Endodermal cell (in vitro differentiated cells): ENCODE data around the gene TSNAXIP1. TPM values are rescaled to one million over a fixed set of nuclear protein-coding genes. Genes with fewer than 3 reads are reported as not detected.

ENCODE experiments used
- DNase-seq: peaks from one replicate; pipeline ENCODE4 v3.0.0-alpha.2; 2017
- H3K27ac ChIP-seq: 2 replicates; pipeline ENCODE4 v1.5.1; 2013; ENCODE audit warnings: mild to moderate bottlenecking, low read depth, low read length, moderate library complexity
- H3K27me3 ChIP-seq: 2 replicates; pipeline ENCODE4 v1.6.1; 2013; ENCODE audit warnings: mild to moderate bottlenecking, low read length, moderate library complexity; ENCODE audit not compliant: insufficient read depth, control insufficient read depth, poor library complexity, severe bottlenecking
- H3K36me3 ChIP-seq: 2 replicates; pipeline ENCODE4 v1.7.0; 2013; ENCODE audit warnings: mild to moderate bottlenecking, low read length, moderate library complexity; ENCODE audit not compliant: control insufficient read depth, insufficient read depth
- H3K4me1 ChIP-seq: one replicate; pipeline ENCODE4 v1.7.0; 2013; ENCODE audit warnings: low read length; ENCODE audit not compliant: control insufficient read depth, insufficient read depth
- H3K4me3 ChIP-seq: 2 replicates; pipeline ENCODE4 v1.5.1; 2013; ENCODE audit warnings: mild to moderate bottlenecking, low read length, moderate library complexity
- H3K9ac ChIP-seq: 2 replicates; pipeline ENCODE4 v1.6.1; 2013; ENCODE audit warnings: mild to moderate bottlenecking, low read length, moderate library complexity; ENCODE audit not compliant: poor library complexity, severe bottlenecking; ENCODE audit errors: extremely low read depth
- H3K9me3 ChIP-seq: 2 replicates; pipeline ENCODE4 v1.6.1; 2013; ENCODE audit warnings: mild to moderate bottlenecking, low read length, moderate library complexity; ENCODE audit not compliant: control insufficient read depth
- H3K27ac Mint-ChIP-seq: 2 replicates; pipeline ENCODE4 v1.8.0; 2020; ENCODE audit warnings: mixed read lengths
- H3K27me3 Mint-ChIP-seq: 2 replicates; pipeline ENCODE4 v1.8.0; 2021; ENCODE audit warnings: mild to moderate bottlenecking, mixed read lengths; ENCODE audit not compliant: insufficient read depth
- H3K36me3 Mint-ChIP-seq: 2 replicates; pipeline ENCODE4 v1.8.0; 2020; ENCODE audit warnings: low read depth, mixed read lengths
- H3K4me1 Mint-ChIP-seq: 2 replicates; pipeline ENCODE4 v1.8.0; 2020; ENCODE audit warnings: mixed read lengths
- H3K4me3 Mint-ChIP-seq: 2 replicates; pipeline ENCODE4 v1.8.0; 2020; ENCODE audit warnings: mild to moderate bottlenecking, moderate library complexity, mixed read lengths
- H3K9me3 Mint-ChIP-seq: 2 replicates; pipeline ENCODE4 v1.8.0; 2020; ENCODE audit warnings: mild to moderate bottlenecking, mixed read lengths
- WGBS, 2 experiments: methylation state at CpG; one replicate each; pipeline versions ENCODE4 v1.1.5 to v1.1.7; 2013; ENCODE audit warnings: missing lambda C conversion rate in 2 of 2, mixed read lengths in 1 of 2; ENCODE audit not compliant: insufficient coverage in 1 of 2, insufficient read length in 1 of 2; 5-methylcytosine and 5-hydroxymethylcytosine counted together
- total RNA-seq, 2 donors: library from RNA; stranded (reverse); fragmentation: NEBNext Ultra II Directional in 1 of 2; extraction: Animal tissue kit (Norgen Biotek cat#: 25700) in 1 of 2; gene quantifications; 2 replicates in 1 of 2; 3 replicates in 1 of 2; pipeline ENCODE4 v1.2.1, GENCODE V29; 2021
- TF ChIP-seq, protein P1 (sequence below): fragments of 200-600 bp; sonication (generic); conservative IDR thresholded peaks from 2 replicates; pipeline ENCODE4 v1.5.0; 2021; ENCODE audit warnings: antibody characterized with exemption, mild to moderate bottlenecking

TSNAXIP1 gene
- total RNA-seq, 2 donors from 2014 or later = 2.8 to 3.2 TPM

DNA sequence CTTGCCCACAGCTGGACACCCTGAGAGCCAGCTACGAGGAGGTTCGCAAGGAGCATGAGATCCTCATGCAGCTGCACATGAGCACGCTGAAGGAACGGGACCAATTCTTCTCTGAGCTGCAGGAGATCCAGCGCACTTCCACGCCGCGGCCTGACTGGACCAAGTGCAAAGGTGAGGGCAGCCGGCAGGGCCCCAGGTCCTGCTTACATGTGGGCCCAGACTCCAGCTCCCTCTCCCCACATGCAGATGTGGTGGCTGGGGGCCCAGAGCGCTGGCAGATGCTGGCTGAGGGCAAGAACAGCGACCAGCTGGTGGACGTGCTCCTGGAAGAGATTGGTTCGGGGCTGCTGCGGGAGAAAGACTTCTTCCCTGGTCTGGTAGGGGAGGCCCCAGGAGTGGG is 19.2 kb downstream of the TSNAXIP1 start:
- WGBS, 2 experiments = 95 to 98% methylated on average over 8 to 14 of the region's 14 CpGs
- Histone ChIP-seq H3K9ac (no peak overlapping the region), H3K4me3 (no peak overlapping the region), H3K27me3 (no peaks in the 10 kb centered on the region), H3K36me3 (peaks cover 32% of the 10 kb centered on the region), H3K27ac (no peak overlapping the region), H3K9me3 (no peaks in the 10 kb centered on the region), H3K4me1 (no peaks in the 10 kb centered on the region)
- Mint-ChIP-seq H3K4me1 (peaks cover 4% of the 10 kb centered on the region), H3K36me3 (peaks cover 19% of the 10 kb centered on the region), H3K4me3 (no peak overlapping the region), H3K27ac (no peak overlapping the region), H3K27me3 (no peaks in the 10 kb centered on the region), H3K9me3 (no peaks in the 10 kb centered on the region)
- no peak for DNase-seq
- TF ChIP-seq, protein P1, sequence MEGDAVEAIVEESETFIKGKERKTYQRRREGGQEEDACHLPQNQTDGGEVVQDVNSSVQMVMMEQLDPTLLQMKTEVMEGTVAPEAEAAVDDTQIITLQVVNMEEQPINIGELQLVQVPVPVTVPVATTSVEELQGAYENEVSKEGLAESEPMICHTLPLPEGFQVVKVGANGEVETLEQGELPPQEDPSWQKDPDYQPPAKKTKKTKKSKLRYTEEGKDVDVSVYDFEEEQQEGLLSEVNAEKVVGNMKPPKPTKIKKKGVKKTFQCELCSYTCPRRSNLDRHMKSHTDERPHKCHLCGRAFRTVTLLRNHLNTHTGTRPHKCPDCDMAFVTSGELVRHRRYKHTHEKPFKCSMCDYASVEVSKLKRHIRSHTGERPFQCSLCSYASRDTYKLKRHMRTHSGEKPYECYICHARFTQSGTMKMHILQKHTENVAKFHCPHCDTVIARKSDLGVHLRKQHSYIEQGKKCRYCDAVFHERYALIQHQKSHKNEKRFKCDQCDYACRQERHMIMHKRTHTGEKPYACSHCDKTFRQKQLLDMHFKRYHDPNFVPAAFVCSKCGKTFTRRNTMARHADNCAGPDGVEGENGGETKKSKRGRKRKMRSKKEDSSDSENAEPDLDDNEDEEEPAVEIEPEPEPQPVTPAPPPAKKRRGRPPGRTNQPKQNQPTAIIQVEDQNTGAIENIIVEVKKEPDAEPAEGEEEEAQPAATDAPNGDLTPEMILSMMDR = no peak

- TF ChIP-seq, protein P1 = no peak
- no peak overlapping the region for H3K4me3 ChIP-seq
- H3K36me3 ChIP-seq = peaks cover 44% of the 10 kb centered on the region
- no peak for DNase-seq
- WGBS, 2 experiments = 88 to 96% methylated on average over 4 of the region's 4 CpGs
- Mint-ChIP-seq H3K27ac (no peak overlapping the region), H3K4me3 (no peak overlapping the region), H3K9me3 (no peaks in the 10 kb centered on the region), H3K4me1 (peaks cover 11% of the 10 kb centered on the region), H3K36me3 (peaks cover 31% of the 10 kb centered on the region), H3K27me3 (no peaks in the 10 kb centered on the region)
- H3K27ac ChIP-seq = no peak overlapping the region
- no peak overlapping the region for H3K9ac ChIP-seq
- H3K4me1 ChIP-seq = no peaks in the 10 kb centered on the region
- H3K9me3 ChIP-seq = no peaks in the 10 kb centered on the region
- H3K27me3 ChIP-seq = no peaks in the 10 kb centered on the region
These were observed 22.0 kb downstream of the TSNAXIP1 start for GRCh38 chr16:67828651-67829050.

DNA sequence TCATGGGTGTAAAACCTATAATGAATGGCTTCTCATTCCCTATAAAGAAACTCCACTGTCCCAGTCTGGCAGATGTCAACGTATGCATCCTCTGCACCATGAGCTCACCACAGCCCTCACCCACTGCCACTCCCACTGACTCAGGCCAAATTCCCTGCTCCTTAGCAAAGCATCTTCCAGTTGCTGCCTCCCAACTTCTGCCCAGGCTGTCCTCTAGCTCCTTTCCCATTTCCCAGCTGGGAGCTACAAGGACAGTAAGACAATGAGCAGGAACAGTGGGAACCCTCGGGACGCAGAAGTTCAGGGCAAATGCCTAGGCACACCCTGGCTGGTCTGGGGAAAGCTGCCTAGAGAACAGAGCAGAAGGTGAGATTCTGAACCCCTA is 26.3 kb downstream of the TSNAXIP1 start:
- no peak overlapping the region for H3K27ac ChIP-seq
- no peaks in the 10 kb centered on the region for H3K27me3 ChIP-seq

More for the DNA sequence above, 26.3 kb downstream of the TSNAXIP1 start:
- H3K36me3 Mint-ChIP-seq = peaks cover 29% of the 10 kb centered on the region
- peak; percentile 55 for DNase-seq
- H3K4me1 Mint-ChIP-seq = peaks cover 7% of the 10 kb centered on the region
- peak overlapping the region; percentile 66 for H3K27ac Mint-ChIP-seq
- WGBS, 2 experiments = 21 to 24% methylated on average over 3 of the region's 3 CpGs
- H3K9me3 Mint-ChIP-seq = no peaks in the 10 kb centered on the region
- H3K9me3 ChIP-seq = no peaks in the 10 kb centered on the region
- peak overlapping the region; percentile 81 for H3K4me3 Mint-ChIP-seq
- H3K4me1 ChIP-seq = no peaks in the 10 kb centered on the region
- no peaks in the 10 kb centered on the region for H3K27me3 Mint-ChIP-seq
- TF ChIP-seq, protein P1 = no peak
- H3K4me3 ChIP-seq = peak overlapping the region; percentile 95
- peaks cover 32% of the 10 kb centered on the region for H3K36me3 ChIP-seq
- peak overlapping the region; percentile 91 for H3K9ac ChIP-seq
